Muscle of leg (tissue), 11 donors: ENCODE results near the gene DNMT1. TPM values are rescaled to one million over a fixed set of nuclear protein-coding genes. Genes with fewer than 3 reads are reported as not detected.

Source experiments
- DNase-seq: peaks from one replicate; pipeline ENCODE4 v3.0.0; 2013
- H3K27ac ChIP-seq: one replicate; pipeline ENCODE4 v1.5.1; 2013; ENCODE audit warnings: mild to moderate bottlenecking, low read length, control low read depth
- H3K27me3 ChIP-seq: one replicate; pipeline ENCODE4 v1.6.1; 2013; ENCODE audit warnings: low read length; ENCODE audit not compliant: control insufficient read depth, insufficient read depth
- H3K36me3 ChIP-seq: one replicate; pipeline ENCODE4 v1.6.1; 2013; ENCODE audit warnings: low read length; ENCODE audit not compliant: control insufficient read depth, insufficient read depth
- H3K4me1 ChIP-seq: one replicate; pipeline ENCODE4 v1.6.1; 2013; ENCODE audit warnings: low read length; ENCODE audit not compliant: control insufficient read depth, insufficient read depth
- H3K4me3 ChIP-seq: one replicate; pipeline ENCODE4 v1.5.1; 2013; ENCODE audit warnings: low read length, control low read depth
- H3K9me3 ChIP-seq: replicated peaks from 2 replicates; pipeline ENCODE4 v1.6.1; 2013; ENCODE audit warnings: low read depth, low read length; ENCODE audit not compliant: control insufficient read depth
- WGBS: methylation state at CpG from one replicate; pipeline ENCODE4 v1.1.5; 2013; ENCODE audit warnings: missing lambda C conversion rate; ENCODE audit not compliant: insufficient coverage; 5-methylcytosine and 5-hydroxymethylcytosine counted together
- polyA plus RNA-seq, 8 donors: library from polyadenylated mRNA; unstranded; fragments of 120-200 nt; gene quantifications; one replicate each; pipeline versions ENCODE4 v1.2.1 to v1.2.3, GENCODE V29; 2013; ENCODE audit warnings: inconsistent platforms in 1 of 8, low replicate concordance in 1 of 8; ENCODE audit not compliant: insufficient read length in 8 of 8, insufficient read depth in 1 of 8
- total RNA-seq: library from RNA; stranded (reverse); fragments of 120-200 nt; gene quantifications from one replicate; pipeline ENCODE4 v1.2.4, GENCODE V29; 2013

DNMT1 gene
- total and polyA plus RNA-seq, 9 donors: 28.3 to 83.7 (median 70.6) TPM

DNA sequence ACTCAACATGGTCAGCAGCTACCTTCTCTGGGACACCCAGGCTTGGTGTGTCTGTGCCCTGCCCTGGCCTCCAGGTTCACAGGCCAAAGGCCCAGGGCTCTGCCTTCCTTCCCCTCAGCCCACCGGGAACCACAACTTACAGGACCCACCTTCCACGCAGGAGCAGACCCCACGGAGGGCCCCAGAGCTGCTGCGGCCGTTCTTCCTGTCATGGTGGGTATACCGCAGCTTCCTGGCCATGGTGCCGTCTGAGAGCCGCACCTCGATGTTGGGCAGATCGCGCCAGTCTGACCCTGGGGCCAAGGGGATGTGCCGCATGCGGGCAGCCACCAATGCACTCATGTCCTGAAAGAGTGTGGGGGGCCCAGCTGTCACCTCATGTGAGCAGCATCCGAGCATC lies 57.8 kb downstream of the DNMT1 start:
- WGBS: 93% methylated on average over 14 of the region's 14 CpGs
- H3K36me3 ChIP-seq: peaks cover 81% of the 10 kb centered on the region

DNA sequence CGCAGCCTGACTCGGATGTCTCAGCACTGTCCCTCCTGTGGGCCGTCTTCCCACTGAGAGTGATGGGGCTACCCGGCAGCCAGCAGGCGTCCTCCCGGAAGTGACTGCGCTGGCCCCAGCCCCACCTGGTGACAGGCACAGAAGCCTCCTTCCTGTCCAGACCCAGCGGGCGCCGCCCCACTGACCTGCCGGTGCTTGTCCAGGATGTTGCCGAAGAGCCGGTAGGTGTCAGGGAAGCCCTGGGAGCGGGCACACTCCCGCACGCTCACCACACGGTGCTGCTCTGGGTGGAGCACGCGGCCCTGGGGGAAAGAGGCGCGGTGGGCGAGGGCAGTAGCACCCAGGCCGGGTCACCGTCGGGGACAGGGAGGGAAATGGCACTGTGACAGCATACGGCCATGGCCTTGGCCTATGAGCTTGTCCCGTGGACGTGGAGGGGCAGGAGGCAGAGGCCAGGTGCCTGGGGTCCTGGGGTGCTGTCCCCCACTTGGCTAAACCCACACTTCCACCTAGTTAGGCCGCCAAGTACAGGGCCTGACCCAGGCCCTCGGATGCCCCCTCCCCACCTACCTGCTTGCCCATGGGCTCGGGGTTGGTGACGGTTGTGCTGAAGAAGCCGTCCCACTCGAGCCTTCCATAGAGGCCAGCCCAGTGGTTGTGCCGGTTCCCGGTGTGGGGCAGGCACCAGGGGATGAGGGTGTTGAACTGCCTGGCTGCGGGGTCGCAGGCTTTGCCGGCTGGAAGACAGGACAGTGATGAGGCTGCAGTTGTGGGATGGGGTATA lies 59.0 kb downstream of the DNMT1 start:
- Histone ChIP-seq H3K27me3 (no peaks in the 10 kb centered on the region), H3K27ac (no peak overlapping the region), H3K4me3 (no peak overlapping the region), H3K4me1 (no peaks in the 10 kb centered on the region), H3K36me3 (peaks cover 75% of the 10 kb centered on the region), H3K9me3 (no peaks in the 10 kb centered on the region)
- 93% methylated on average over 32 of the region's 39 CpGs for WGBS
- no peak for DNase-seq

More for the DNA sequence above, 57.8 kb downstream of the DNMT1 start:
- no peaks in the 10 kb centered on the region for H3K27me3 ChIP-seq
- H3K9me3 ChIP-seq: no peaks in the 10 kb centered on the region
- no peak overlapping the region for H3K27ac ChIP-seq
- no peak overlapping the region for H3K4me3 ChIP-seq
- no peak for DNase-seq
- H3K4me1 ChIP-seq: no peaks in the 10 kb centered on the region

DNA sequence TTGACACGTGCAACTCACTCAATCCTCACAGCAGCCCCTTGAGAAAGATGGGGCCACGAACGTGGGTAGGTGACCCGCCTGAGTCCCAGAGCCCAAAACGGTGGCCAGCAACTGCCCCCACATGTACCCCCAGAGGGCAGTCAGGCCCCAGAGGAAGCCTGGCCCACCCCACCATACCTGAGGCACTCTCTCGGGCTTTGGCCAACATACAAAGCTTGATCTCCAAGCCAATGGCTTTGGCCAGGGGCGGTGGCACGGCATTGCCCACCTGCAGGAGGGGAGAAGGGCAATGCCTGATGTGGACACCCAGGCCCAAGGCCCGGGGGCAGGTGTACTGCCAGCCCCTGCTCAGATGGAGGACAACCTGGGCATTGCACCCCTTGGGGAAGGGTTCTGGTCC lies 60.7 kb downstream of the DNMT1 start:
- H3K27me3 ChIP-seq: no peaks in the 10 kb centered on the region
- no peak overlapping the region for H3K4me3 ChIP-seq
- WGBS: 88% methylated on average over 7 of the region's 9 CpGs
- no peaks in the 10 kb centered on the region for H3K4me1 ChIP-seq
- H3K27ac ChIP-seq: no peak overlapping the region
- peaks cover 70% of the 10 kb centered on the region for H3K36me3 ChIP-seq
- DNase-seq: no peak
- H3K9me3 ChIP-seq: no peaks in the 10 kb centered on the region

DNA sequence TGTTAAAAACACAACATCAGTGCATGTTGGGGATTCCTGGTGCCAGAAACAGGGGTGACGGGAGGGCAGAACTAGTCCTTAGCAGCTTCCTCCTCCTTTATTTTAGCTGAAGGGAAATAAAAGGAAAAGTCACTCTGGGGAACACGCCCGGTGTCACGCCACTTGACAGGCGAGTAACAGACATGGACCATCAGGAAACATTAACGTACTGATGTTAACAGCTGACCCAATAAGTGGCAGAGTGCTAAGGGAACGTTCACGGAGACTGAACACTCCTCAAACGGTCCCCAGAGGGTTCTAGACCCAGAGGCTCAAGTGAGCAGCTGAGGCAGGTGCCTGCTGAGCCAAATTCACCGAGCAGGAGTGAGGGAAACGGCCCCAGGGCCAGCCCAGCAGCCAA lies 61.2 kb downstream of the DNMT1 start:
- Histone ChIP-seq H3K9me3 (no peaks in the 10 kb centered on the region), H3K4me1 (no peaks in the 10 kb centered on the region), H3K27me3 (no peaks in the 10 kb centered on the region), H3K36me3 (peaks cover 65% of the 10 kb centered on the region), H3K27ac (no peak overlapping the region), H3K4me3 (no peak overlapping the region)
- no peak for DNase-seq
- WGBS: 74% methylated on average over 8 of the region's 11 CpGs

DNA sequence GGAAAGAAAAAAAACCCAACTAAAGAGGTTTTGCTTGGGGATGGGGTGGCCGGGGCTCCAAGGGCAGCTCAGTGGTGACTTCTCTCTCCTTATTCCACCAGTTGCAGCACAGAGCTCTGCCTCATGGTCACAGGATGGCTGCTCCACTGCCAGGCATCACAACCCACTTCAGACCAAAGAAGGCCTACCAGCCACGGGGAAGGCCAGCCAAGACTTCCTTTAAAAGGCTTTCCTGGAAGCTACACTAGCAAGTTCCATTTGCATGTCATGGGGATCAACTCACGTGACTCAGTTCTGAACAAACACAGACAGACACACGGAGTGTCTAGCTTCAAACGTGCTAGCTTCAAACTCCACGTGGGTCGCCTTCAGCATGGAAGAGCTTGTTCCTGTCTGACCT lies 61.8 kb downstream of the DNMT1 start:
- no peaks in the 10 kb centered on the region for H3K9me3 ChIP-seq
- 88% methylated on average over 2 of the region's 7 CpGs for WGBS
- H3K27ac ChIP-seq: no peak overlapping the region
- H3K36me3 ChIP-seq: peaks cover 59% of the 10 kb centered on the region
- H3K4me1 ChIP-seq: no peaks in the 10 kb centered on the region
- no peak overlapping the region for H3K4me3 ChIP-seq
- DNase-seq: no peak
- H3K27me3 ChIP-seq: no peaks in the 10 kb centered on the region

DNA sequence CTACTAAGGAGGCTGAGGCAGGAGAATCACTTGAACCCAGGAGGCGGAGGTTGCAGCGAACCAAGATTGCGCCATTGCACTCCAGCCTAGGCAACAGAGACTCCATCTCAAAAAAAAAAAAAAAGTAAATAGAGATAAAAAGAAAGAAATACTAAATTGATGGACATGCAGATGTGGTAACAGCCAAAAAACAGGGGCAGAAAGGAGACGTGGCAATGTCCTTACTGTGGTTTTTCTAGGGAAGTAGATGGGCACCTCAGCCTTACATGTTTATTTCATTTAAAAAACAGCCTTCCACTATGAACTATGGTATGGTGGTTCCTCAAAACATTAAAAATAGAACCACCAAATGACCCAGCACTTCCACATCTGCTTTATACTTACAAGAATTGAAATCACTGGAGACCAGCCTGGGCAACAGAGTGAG lies 68.5 kb downstream of the DNMT1 start:
- Histone ChIP-seq H3K9me3 (no peaks in the 10 kb centered on the region), H3K4me1 (no peaks in the 10 kb centered on the region), H3K27me3 (no peaks in the 10 kb centered on the region), H3K4me3 (no peak overlapping the region), H3K27ac (no peak overlapping the region), H3K36me3 (peaks cover 16% of the 10 kb centered on the region)
- no CpG with 5 or more reads among the region's 4 CpGs for WGBS
- DNase-seq: peak; percentile 66

DNA sequence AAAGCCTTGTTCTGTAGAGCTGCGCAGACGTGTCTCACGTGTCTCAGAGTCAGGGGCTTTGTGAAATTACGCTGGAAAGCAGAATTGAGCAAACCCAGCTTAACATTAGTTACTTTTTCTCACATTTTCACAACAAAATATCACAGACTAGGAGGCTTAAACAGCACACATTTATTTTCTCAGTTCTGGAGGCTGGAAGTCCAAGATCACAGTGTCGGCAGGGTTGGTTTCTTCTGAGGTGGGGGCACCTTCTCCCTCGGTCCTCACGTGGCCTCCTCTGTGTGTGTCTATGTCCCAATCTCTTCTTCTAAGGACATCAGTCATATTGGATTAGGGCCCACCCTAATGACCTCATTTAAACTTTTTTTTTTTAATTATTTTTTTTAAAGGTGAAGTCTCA lies 70.3 kb downstream of the DNMT1 start:
- DNase-seq: no peak
- 92% methylated on average over 3 of the region's 7 CpGs for WGBS
- Histone ChIP-seq H3K4me3 (no peak overlapping the region), H3K27me3 (no peaks in the 10 kb centered on the region), H3K27ac (no peak overlapping the region), H3K4me1 (peaks cover 8% of the 10 kb centered on the region), H3K36me3 (peaks cover 2% of the 10 kb centered on the region), H3K9me3 (no peaks in the 10 kb centered on the region)

DNA sequence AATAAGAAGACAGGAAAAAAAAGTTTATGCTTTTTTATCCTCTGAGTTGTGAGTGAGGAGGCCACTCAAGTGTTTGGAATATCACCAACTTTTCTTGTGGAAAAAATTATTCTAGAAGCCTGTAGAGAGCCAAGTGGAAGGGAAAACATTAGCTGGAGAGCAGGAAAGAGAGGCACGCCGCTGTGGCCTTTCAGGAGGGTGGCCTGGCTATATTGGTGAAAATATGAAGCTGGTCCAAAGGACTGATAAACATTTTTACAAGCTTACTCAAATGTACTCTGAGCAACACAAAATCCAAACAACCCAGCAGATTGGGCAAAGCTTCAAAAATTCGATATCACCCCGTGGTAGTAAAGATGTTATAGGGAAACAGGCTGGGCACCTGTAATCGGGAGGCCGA lies 72.7 kb downstream of the DNMT1 start:
- Histone ChIP-seq H3K36me3 (peaks cover 14% of the 10 kb centered on the region), H3K4me3 (no peak overlapping the region), H3K9me3 (no peaks in the 10 kb centered on the region), H3K27me3 (no peaks in the 10 kb centered on the region), H3K4me1 (peaks cover 17% of the 10 kb centered on the region), H3K27ac (peak overlapping the region; percentile 42)
- DNase-seq: peak; percentile 87
- WGBS: no CpG with 5 or more reads among the region's 6 CpGs

DNA sequence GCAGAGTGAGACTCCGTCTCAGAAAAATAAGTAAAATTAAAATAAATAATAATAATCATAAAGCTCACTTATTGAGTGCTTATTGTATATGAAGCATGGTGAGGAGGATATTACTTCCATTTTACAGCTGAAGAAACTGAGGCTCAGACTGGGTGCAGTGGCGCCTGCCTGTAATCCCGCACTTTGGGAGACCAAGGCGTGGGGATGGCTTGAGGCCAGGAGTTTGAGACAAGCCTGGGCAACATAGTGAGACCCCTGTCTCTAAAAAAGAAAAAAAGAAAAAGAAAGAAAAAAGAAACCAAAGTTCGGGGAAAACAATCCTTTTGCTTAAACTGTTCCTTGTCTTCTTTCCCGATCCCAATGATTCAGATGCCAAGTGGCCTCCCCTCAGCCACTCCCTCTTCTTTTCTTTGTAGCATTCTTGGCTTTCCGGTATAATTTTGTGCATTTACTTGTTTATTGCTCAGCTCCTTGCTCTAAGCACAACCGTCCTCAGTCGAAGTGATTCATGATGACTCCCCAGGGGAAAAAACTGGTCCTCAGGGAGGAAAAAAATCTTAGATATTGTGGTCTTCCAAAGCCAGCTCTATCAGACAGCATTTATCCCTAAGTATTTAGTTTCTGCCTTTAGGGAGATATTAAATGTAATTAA lies 74.1 kb downstream of the DNMT1 start:
- Histone ChIP-seq H3K27me3 (no peaks in the 10 kb centered on the region), H3K36me3 (peaks cover 28% of the 10 kb centered on the region), H3K27ac (peak overlapping the region; percentile 60), H3K9me3 (no peaks in the 10 kb centered on the region), H3K4me1 (peaks cover 17% of the 10 kb centered on the region), H3K4me3 (no peak overlapping the region)
- DNase-seq: peak; percentile 89
- 92% methylated on average over 3 of the region's 9 CpGs for WGBS

DNA sequence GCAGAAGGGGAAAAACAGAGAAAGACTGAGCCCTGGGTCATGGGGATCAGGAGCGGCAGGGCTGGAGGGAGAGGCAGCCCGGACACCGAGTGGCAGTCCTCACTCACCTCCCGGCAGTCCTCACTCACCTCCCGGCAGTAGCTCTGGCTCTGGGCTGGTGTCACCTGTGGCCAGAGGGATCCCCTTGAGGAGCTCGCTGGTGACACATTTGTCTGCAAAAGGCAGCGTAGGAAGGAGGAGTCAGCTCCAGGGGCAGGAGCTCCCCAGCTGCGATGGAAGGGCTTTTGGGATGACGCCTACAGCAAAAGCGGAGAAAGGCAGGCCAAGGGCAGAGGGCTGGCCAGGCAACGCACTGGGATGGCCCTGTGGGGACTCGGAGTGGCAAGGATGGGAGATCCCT lies 75.8 kb downstream of the DNMT1 start:
- peaks cover 17% of the 10 kb centered on the region for H3K4me1 ChIP-seq
- peak overlapping the region; percentile 97 for H3K4me3 ChIP-seq
- 32% methylated on average over 8 of the region's 12 CpGs for WGBS
- H3K27me3 ChIP-seq: no peaks in the 10 kb centered on the region
- no peak for DNase-seq
- peaks cover 41% of the 10 kb centered on the region for H3K36me3 ChIP-seq
- no peaks in the 10 kb centered on the region for H3K9me3 ChIP-seq
- H3K27ac ChIP-seq: no peak overlapping the region
